HG02970 (cell line): Measurements from ENCODE around the gene CACNB4.
A peak's percentile ranks its signal among the peaks of the same experiment; 100 is the strongest.
"Not testable (repeated sequence)": the region's sequence is repeated elsewhere in the genome, so short reads cannot be mapped to it uniquely, and the experiment has no call there.

Experiments
- ATAC-seq: cut with Tn5 transposase; IDR thresholded peaks from one replicate; pipeline ENCODE4 v1.9.1; 2021; ENCODE audit warnings: mild to moderate bottlenecking, moderate library complexity, moderate number of reproducible peaks; ENCODE audit not compliant: unreplicated experiment, low FRiP score

CACNB4 gene

DNA sequence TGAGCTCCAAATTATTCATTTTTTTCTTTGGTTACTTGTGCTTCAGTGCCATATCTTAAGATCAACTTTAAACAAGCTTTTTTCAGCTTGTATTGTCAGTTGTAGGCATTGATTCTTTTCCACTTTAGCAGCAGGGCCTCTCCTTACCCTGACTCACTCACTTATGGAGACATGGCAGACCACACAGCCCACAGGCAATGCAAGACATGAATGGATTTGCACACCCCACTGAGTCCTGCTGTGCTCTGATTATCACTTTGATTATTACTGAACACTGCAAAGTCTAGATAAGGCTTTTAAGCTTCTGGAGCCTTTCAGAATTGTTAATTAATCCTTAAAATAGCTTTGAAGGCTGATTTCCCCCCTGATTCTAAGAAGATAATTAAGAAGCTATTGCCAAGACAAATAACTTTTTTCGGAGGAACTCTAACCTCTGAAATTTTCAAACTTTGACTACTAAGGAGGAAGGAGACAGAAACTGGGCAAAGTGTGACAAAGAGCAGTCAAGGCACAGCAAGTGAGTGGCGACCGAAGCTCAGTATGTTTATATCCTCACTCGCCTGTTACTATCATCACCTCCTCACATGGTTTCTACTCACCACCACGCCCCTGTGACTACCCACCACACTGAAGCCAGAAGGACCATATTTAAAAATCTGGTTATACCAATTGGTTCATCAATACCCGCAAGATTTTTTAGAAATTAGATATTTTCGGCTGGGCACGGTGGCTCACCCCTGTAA lies 43.3 kb downstream of the CACNB4 start:
- no peak for ATAC-seq

GRCh38 chr2:152054593-152054992 lies 44.3 kb downstream of the CACNB4 start:
- no peak for ATAC-seq

DNA sequence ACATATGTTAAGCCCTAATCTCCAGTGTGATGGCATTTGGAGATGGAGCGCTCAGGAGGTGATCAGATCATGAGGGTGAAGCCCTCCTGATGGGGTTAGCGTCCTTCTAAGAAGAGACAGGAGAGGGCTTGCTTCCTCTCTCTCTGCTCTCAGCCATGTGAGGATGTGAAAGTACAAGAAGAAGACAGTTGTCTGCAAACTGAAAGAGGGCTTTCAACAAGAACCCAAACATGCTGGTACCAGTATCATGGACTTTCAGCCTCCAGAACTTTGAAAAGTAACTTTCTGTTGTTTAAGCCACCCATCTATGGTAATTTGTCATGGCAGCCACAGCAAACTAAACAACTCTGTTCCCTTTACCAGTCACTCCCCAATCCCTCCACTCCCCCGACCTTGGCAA lies 47.4 kb downstream of the CACNB4 start:
- ATAC-seq: no peak

DNA sequence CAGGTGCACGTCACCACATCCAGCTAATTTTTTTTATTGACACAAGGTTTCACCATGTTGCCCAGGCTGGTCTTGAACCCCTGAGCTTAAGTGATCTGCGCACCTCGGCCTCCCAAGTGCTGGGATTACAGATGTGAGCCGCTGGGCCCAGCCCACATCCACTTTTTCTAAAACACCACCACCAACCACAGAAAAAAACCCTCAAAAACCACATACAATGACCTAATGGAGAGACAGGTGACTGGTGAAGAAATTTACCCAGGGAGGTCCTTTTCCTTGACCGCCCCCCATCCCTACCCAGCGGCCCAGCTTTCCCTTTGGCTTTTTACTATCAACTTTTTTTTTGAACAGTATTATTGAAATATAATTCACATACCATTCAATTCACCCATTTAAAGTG lies 47.9 kb downstream of the CACNB4 start:
- ATAC-seq: no peak

DNA sequence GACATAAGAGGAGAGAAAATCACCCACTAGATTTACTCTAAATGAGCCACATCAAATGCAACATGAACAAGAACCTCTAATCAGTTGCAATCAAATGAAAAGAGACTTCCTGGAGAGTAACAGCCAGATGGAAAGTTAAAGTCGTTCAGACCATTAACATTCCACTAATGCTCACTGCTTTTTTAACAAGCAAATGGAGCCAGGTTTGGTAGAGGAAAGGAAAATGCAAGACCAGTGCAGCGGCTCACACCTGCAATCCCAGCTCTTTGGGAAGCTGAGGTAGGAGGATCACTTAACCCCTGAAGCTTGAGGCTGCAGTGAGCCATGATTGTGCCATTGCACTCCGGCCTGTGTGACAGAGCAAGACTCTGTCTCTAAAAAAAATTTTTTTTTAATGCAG lies 48.5 kb downstream of the CACNB4 start:
- no peak for ATAC-seq

GRCh38 chr2:152049541-152049940 lies 49.3 kb downstream of the CACNB4 start:
- ATAC-seq: no peak

- no peak for ATAC-seq
These were observed 50.9 kb downstream of the CACNB4 start for GRCh38 chr2:152047824-152048471.

DNA sequence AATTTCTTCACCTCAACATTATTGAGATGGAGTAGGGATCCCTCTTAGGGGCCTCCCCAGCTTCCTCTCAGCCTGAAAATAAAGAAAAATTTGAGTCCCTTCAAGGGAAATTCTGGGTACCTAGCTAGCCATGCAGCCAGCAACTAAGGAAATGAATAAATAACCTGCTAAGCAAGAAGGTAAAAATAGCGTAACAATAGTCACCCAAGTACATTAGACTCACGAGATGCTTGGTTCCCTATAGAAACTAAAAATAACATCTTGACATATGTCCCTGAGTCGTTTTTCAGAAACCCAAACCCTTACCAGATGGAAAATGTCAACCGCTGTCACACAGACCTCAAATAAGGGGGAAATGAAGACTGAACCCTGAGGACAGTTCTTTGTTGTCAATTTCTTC lies 51.9 kb downstream of the CACNB4 start:
- peak; percentile 41 for ATAC-seq

- ATAC-seq: no peak
These were observed 55.9 kb downstream of the CACNB4 start for GRCh38 chr2:152042636-152043615.

GRCh38 chr2:152038441-152038958 lies 60.3 kb downstream of the CACNB4 start:
- no peak for ATAC-seq

DNA sequence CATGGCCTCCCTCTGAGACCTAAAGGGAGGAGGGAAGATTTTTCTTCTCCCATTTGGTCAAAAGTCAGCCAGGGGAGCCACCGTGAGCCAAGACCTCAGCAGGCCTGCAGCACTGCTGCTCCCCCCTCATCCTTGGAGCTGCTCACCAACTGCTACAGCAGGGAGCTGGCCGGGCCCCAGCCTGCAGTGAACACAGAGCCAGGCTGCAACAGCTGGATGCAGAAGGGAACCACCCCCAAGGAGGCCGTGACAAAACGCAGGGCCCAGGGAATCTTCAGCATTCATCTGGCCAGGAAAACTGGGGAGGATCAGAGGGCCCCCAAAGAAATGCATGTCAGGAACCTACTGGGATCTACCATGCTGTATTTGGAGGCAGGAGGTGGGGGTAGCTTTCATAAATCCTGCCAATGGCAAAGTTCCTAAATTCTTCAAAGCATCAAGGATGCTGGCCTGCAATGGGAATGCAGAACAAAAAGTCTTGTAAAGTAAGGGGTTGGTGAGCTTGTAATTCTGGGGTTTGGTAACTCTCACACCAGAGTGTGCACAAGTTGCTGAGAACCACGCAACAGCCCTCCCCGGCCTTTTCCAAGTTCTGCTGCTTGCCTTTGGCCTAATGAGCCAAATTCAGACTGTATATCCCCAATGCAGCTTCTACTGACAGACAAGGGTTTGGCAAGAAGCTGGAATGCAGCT lies 61.0 kb downstream of the CACNB4 start:
- ATAC-seq: no peak

DNA sequence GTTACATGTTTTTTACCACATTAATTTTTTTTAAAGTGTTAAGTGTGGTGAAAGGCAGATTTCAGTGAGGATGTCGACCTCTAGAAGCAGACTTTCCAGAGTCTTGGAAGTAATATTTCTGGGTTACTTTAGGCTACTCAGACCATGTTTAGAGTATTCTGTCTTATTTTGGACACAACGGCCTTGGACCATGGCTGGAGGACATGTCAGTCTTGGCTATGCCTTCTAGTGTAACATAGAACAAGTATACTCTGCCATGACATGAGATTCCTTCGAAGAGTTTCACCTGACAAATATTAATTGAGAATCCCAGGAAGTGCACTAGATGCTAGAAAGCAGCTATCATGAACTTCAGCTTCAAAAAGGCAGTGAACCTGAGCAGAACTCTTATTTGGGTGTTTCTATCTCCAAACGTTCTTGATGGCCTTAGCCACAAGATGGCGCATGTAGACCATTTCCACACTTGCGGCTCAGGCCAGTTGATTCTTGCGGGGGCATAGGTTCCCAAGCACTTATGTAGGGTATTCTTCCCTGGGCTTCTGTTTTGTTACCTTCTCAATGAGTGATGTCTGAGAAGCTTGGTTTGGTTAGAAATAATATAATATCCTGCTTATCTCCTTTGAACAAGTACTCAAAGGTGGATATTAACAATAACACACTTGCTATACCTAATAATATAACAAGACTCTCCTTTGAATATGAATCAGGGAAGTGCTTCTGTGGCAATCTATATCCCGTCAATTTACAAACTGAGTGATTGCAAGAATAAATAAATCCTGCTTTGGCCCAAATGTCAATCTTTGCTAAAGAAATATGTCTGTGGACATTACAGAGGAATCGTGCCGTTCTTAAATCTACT lies 62.0 kb downstream of the CACNB4 start:
- ATAC-seq: peak; percentile 66

GRCh38 chr2:152034257-152034801 lies 64.5 kb downstream of the CACNB4 start:
- ATAC-seq: no peak

- ATAC-seq: no peak
These were observed 65.6 kb downstream of the CACNB4 start for GRCh38 chr2:152033011-152033925.

DNA sequence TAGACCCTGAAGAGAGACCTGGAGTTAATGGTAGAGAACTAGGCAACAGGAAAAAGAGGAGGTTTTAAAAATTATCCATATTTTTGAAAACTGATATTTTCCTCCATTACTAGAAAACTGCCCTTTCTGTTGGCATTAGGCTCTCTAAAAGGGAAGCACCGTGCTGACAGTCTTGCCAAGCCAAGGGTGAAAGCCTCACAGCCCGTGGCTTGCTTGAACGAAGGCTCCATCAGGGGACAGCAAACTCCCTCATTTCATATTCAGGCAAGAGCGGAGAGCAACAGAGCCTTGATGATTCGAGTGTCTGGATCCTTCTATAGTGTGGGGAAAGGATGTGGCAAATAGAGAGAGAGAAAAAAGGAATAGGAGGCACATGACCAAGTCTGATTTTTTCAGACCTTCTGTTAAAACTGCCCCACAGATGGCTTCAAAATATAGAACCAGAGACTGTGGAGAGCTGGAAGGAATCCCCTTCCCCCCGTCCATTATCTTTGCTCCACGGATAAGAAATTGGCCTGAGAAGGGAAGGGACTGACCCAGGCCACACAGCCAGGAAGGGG lies 67.0 kb downstream of the CACNB4 start:
- ATAC-seq: no peak

DNA sequence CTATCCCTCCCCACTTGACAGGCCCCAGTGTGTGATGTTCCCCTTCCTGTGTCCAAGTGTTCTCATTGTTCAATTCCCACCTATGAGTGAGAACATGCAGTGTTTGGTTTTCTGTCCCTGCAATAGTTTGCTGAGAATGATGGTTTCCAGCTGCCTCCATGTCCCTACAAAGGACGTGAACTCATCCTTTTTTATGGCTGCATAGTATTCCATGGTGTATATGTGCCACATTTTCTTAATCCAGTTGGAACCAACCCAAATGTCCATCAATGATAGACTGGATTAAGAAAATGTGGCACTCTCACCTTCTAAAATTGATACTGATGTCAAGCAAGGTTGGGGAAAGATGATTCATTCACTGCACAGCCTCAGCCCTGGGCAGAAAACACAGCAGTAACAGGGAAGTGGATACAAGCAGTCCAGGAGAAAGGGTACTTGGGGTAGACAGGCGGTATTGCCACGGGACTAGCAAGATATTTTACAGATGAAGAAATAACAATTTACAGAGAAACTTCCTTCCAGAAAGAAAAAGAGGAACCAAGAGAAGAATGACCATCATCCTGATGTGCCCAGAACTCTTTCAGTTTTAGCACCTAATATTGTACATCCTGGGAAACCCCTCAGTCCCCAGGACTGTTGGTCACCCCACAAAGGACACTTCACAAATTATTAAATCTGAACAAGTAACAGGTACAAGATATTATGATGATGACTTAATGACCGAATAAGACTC lies 68.1 kb downstream of the CACNB4 start:
- ATAC-seq: not testable (repeated sequence)
